ENCODE measurements around the gene PIEZO2.

DNA sequence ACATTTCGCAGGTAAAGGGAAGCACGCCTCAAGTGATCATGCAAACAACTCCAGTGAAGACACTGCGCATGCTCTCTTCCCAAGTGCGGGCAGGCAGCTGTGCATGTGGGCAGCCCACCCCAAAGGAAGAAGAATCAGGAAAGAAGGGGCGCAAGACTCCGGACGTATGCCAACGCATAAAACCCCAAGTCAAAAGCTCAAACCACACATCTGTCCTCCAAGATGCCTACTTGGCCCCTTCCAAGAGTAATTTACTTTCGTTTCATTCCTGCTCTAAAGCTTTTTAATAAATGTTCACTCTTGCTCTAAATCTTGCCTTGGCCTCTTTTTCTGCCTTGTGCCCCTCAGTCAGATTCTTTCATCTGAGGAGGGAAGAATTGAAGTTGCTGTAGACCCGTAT lies 254.9 kb downstream of the PIEZO2 start:
- TF ChIP-seq, protein P1, sequence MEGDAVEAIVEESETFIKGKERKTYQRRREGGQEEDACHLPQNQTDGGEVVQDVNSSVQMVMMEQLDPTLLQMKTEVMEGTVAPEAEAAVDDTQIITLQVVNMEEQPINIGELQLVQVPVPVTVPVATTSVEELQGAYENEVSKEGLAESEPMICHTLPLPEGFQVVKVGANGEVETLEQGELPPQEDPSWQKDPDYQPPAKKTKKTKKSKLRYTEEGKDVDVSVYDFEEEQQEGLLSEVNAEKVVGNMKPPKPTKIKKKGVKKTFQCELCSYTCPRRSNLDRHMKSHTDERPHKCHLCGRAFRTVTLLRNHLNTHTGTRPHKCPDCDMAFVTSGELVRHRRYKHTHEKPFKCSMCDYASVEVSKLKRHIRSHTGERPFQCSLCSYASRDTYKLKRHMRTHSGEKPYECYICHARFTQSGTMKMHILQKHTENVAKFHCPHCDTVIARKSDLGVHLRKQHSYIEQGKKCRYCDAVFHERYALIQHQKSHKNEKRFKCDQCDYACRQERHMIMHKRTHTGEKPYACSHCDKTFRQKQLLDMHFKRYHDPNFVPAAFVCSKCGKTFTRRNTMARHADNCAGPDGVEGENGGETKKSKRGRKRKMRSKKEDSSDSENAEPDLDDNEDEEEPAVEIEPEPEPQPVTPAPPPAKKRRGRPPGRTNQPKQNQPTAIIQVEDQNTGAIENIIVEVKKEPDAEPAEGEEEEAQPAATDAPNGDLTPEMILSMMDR (IDR thresholded peaks at IDR 0.05) = no peak
- TF ChIP-seq POLR2A (IDR thresholded peaks at IDR 0.05) (no peak), POLR2AphosphoS5 (IDR thresholded peaks at IDR 0.05) (no peak)

All from breast epithelium (tissue), 3 donors.